Endometrial microvascular endothelial cells (primary cell): ENCODE results near the gene TCHP. TPM values are rescaled to one million over a fixed set of nuclear protein-coding genes. Genes with fewer than 3 reads are reported as not detected.
"Not testable (repeated sequence)": the region's sequence is repeated elsewhere in the genome, so short reads cannot be mapped to it uniquely, and the experiment has no call there.

Experiments
- in situ Hi-C: cut with HindIII; loops from 2 replicates; pipeline ENCODE4 v1.10.0; 2017; ENCODE audit warnings: low sequenced_read_pairs, low pct_unique_long_range_greater_than_20kb; ENCODE audit errors: inconsistent ontology term
- total RNA-seq: library from RNA; depleted of rRNA; stranded (reverse); fragments of >200 nt; gene quantifications from one replicate; pipeline ENCODE4 v1.2.3, GENCODE V29; 2015; ENCODE audit errors: inconsistent ontology term

Gene TCHP
- total RNA-seq, 1 donor from 2014 or later = 35.3 TPM

GRCh38 chr12:109878247-109878625 lies 21.8 kb upstream of the TCHP start:
- in situ Hi-C loops = no loop called here

GRCh38 chr12:109878749-109879148 lies 21.3 kb upstream of the TCHP start:
- in situ Hi-C loops = no loop called here

- in situ Hi-C loops = no loop called here
Observed at GRCh38 chr12:109879351-109880042, 20.6 kb upstream of the TCHP start.

DNA sequence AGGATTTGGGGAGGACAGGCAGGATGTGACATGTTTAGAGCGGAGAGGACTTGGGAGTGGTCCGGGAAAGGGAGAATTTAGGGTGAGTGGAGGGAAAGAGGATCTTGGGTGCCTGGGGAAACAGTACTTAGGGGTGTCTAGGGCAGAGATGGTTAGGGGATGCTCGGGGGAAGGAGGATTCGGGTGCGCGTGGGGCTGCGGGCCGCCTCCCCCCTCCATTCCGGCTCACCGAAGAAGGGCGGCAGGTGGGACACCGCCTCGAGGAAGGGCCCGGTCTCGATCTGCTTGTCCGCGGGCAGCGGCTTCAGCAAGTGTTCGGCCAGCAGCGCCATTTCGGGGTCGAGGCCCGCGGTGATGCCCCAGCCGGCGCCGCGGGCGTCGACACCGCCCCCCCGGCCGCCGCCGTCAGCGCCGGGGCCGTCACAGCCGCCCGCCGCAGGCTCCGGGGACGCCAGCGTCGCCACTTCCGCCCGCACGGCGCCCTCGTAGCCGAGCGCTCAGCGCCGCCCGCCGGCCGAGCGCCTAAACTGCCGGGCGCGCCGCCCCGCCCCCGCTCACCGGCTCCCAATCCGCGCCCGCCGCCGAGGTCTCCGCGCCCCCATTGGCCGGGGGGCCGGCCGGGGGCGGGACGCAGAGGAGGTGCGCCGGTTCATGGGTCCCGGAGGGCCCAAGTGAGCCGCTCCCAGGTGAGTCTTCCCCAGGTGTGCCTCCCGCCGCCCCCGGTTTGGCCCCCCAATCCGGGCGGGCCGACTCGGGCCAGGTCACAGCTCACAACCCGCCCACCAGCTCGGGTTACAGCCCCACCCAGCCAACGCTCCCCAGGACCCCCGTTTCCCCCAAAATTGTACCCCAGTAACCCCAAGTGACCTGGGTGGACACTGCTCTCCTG lies 19.8 kb upstream of the TCHP start, which contains the start of gene GLTP:
GLTP (minus strand) TSS at position 499 of the 889 bp plus-strand sequence; CDS start at position 332, 167 bp downstream.
- in situ Hi-C loops = no loop called here

DNA sequence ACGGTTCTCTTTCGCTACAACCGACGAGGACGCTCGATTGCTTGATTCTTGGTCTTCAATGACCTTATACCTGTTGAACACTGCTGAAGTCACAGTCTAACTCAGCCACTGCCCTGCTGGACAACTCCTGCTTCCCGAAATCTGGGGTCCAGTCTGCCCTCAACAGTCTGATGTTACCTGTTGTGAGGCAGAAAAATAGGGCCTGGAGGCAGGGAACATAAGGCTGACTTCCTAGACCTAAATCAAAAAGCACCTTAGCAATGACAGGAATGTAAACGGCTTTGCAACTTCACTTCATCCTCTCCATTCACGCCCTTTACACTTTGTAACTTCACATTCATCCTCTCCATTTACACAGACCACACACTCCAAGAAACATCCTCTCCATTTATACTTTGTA lies 19.1 kb upstream of the TCHP start:
- in situ Hi-C loops = no loop called here

- in situ Hi-C loops = no loop called here
Observed at GRCh38 chr12:109881752-109882151, 18.3 kb upstream of the TCHP start.

DNA sequence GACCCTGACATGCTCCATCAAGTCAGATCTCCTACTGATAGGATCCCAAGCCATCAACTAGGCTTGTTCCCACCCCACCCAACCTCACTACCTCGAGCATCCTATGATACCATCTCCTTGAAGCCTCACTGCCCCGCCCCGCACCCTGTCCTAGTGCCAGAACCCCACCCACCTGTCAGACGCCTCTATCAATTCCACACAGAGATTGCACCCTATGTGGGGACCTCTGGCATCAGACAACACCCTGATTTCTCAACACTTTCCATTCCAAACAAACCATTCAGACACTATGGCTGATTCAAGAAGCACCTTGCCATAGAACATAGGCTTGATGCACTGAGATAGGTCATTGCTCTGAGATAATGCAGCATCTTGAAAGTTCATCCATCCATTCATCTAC lies 16.6 kb upstream of the TCHP start:
- in situ Hi-C loops = no loop called here

GRCh38 chr12:109885616-109886015 lies 14.5 kb upstream of the TCHP start:
- in situ Hi-C loops = no loop called here

DNA sequence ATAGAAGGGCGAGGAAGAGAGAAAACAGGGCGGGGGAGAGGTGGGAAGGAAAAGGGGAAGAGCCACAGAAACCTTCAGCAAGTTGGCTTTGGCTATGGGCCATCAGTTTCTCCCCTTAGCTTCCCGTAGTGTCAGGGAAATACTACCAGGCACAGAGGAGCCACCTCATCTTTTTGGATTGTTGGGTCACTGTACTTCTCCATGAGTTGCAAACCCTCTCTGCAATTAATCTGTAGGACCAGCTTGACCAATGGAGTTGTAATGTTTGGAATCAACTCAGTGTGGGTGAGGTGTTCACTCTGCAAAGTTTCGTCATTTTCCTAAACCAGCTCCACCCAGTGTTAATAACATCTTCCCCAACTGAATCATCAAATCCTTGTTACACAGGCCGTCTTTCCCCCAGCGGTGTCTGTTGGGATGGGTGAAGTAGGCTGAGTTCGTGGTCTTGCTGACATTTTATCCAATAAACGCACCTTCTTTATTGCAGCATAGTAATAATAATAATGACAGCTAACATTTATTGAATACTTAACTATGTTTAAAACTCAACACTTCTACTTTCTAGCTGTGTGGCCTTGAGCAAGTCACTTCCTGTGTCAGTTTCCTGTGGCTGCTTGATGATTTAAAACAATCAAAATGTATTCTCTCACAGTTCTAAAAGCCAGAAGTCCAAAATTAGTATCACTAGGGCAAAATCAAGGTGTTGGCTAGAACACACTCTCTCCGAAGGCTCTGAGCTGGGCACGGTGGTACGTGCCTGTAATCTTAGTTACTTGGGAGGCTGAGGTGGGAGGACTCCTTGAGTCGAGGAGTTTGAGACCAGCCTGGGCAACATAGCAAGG lies 11.7 kb upstream of the TCHP start:
- in situ Hi-C loops = no loop called here

- in situ Hi-C loops = no loop called here
Observed at GRCh38 chr12:109890620-109891170, 9.4 kb upstream of the TCHP start.

- in situ Hi-C loops = not testable (repeated sequence)
Observed at GRCh38 chr12:109891731-109892130, 8.3 kb upstream of the TCHP start.

DNA sequence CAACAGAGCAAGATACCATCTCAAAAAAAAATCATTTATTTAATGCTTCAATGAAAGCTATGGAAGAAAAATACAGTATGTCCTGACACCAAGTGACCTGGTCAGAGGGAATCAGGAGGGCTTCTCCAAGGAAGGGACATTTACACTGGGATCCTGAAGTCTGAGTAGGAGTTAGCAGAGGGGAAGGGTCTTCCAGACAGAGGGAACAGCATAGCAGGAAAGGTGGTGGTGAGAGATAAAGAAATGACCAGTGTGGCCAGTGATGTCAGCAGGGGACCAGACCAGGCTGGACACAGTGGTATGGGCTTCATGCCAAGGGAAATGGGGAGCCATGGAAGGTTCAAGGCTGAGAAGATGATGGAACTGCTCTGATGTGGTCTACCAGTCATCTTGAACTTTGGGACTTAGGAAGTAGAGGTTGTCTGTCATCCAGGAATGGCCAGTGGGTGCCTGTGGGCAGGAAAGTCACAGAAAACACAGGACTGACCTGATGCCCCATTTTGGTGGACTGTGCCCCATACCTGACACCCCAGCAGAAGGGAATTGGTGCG lies 7.8 kb upstream of the TCHP start:
- in situ Hi-C loops = no loop called here

GRCh38 chr12:109892748-109893147 lies 7.3 kb upstream of the TCHP start:
- in situ Hi-C loops = no loop called here

DNA sequence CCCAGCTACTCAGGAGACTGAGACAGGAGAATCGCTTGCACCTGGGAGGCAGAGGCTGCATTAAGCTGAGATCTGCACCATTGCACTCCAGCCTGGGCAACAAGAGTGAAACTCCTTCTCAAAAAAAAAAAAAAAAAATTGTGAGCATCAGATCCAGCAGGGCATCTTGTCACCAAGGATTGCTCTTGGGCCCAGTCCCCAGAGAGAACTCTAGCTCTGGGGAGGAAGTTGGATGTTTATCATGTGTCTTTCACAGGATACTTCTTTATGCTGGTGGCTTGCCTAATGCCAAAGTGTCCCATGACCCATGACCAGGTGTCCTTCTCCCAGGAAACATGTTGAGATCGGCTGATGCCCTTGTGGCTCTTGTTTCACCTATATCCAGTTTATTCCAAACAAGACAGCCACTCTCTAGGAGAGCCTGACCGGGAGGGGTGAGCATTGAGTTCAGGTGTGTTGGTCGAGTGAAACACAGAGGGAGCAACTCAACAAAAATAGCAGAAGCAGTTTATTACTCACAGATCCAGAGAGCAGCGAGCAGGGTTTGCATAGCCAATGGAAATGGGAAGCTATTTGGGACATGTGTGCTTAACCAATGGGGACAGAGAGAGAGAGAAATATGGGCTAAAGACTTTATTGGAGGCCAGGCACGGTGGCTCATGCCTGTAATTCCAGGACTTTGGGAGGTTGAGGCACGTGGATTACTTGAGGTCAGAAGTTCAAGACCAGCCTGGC lies 6.6 kb upstream of the TCHP start:
- in situ Hi-C loops = no loop called here

DNA sequence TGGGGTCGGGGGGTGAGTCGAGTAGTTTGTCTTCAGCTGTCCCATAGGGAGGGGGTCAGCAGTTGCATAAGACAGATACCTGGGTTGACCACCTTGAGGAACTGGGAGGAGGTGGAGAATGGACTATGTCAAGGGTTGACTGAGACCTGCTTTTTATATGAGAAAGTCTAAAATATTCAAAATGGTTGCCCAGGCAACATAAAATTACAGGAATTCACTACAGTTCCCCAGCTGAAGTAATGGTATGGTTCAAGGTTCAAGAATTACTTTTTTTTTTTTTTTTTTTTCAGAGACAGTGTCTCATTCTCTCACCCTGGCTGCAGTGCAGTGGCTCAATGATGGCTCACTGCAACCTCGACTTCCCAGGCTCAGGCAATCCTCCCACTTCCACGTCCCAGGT lies 5.1 kb upstream of the TCHP start:
- in situ Hi-C loops = no loop called here

DNA sequence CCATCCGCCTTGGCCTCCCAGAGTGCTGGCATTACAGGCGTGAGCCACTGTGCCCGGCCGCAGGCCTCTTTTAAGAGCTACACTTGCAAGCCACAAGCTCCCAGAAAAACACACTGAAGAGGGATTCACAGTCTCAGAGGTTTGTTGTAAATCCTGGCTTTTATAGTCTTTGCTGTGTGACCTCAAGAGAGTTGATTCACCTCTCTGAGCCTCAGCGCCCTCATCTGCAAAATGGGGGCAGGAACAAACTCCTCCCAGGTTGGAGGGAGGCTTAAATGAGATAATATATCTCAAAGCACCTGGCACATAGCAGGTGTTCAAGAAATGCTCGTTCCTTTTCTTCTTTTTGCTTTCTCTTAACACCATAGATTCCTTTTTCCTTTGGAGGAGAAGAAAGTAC lies 3.9 kb upstream of the TCHP start:
- in situ Hi-C loops = no loop called here

- in situ Hi-C loops = no loop called here
Observed at GRCh38 chr12:109897029-109897428, 3.0 kb upstream of the TCHP start.

GRCh38 chr12:109899345-109899744 lies 729 bp upstream of the TCHP start:
- in situ Hi-C loops = not testable (repeated sequence)
